GM23338 (cell line): Measurements from ENCODE around the gene LIPM. TPM values are rescaled to one million over a fixed set of nuclear protein-coding genes. Genes with fewer than 3 reads are reported as not detected.

Experiments
- ATAC-seq: fragments of 200-7000 bp; cut with Tn5 transposase; 3 replicates; pipeline ENCODE4 v1.9.1; 2020
- DNase-seq: peaks from one replicate; pipeline ENCODE4 v3.0.0-alpha.2; 2015; ENCODE audit warnings: low spot score
- H2AFZ ChIP-seq: fragments of 200-600 bp; sonication (generic); 2 replicates; pipeline ENCODE4 v1.8.0; 2016; ENCODE audit warnings: antibody characterized with exemption, mild to moderate bottlenecking, moderate library complexity
- H3F3A ChIP-seq: fragments of 200-600 bp; sonication (generic); replicated peaks from 2 replicates; pipeline ENCODE4 v1.8.0; 2017; ENCODE audit warnings: antibody characterized with exemption, mixed run types, low read depth
- H3K27ac ChIP-seq: fragments of 200-600 bp; sonication (generic); 2 replicates; pipeline ENCODE4 v1.6.1; 2016; ENCODE audit warnings: low read depth
- H3K27me3 ChIP-seq: fragments of 200-600 bp; sonication (generic); 2 replicates; pipeline ENCODE4 v1.8.0; 2016; ENCODE audit warnings: mild to moderate bottlenecking, mixed run types, moderate library complexity; ENCODE audit not compliant: insufficient read depth
- H3K36me3 ChIP-seq: fragments of 200-600 bp; sonication (generic); 2 replicates; pipeline ENCODE4 v1.8.0; 2016; ENCODE audit warnings: mild to moderate bottlenecking; ENCODE audit not compliant: insufficient read depth
- H3K4me1 ChIP-seq: fragments of 200-600 bp; sonication (generic); 2 replicates; pipeline ENCODE4 v1.8.0; 2016; ENCODE audit warnings: mild to moderate bottlenecking, moderate library complexity; ENCODE audit not compliant: insufficient read depth
- H3K4me2 ChIP-seq: fragments of 200-600 bp; sonication (generic); 2 replicates; pipeline ENCODE4 v1.7.1; 2017; ENCODE audit warnings: mixed run types
- H3K4me3 ChIP-seq: fragments of 200-600 bp; sonication (generic); 2 replicates; pipeline ENCODE4 v1.6.1; 2016; ENCODE audit warnings: mixed run types
- H3K79me2 ChIP-seq: fragments of 200-600 bp; sonication (generic); replicated peaks from 2 replicates; pipeline ENCODE4 v1.8.0; 2017; ENCODE audit warnings: mild to moderate bottlenecking; ENCODE audit not compliant: insufficient read depth
- H3K9me2 ChIP-seq: fragments of 200-600 bp; sonication (generic); 2 replicates; pipeline ENCODE4 v1.8.0; 2017; ENCODE audit not compliant: insufficient read depth
- H4K20me1 ChIP-seq: fragments of 200-600 bp; sonication (generic); replicated peaks from 2 replicates; pipeline ENCODE4 v1.8.0; 2017; ENCODE audit warnings: mild to moderate bottlenecking; ENCODE audit not compliant: insufficient read depth
- H3K27ac Mint-ChIP-seq: 2 replicates; pipeline ENCODE4 v1.8.0; 2020; ENCODE audit warnings: inconsistent platforms, mild to moderate bottlenecking, moderate library complexity, mixed read lengths
- H3K27me3 Mint-ChIP-seq: 3 replicates; pipeline ENCODE4 v1.8.0; 2022; ENCODE audit warnings: low read depth, mild to moderate bottlenecking, moderate library complexity, mixed read lengths, inconsistent platforms; ENCODE audit not compliant: insufficient read depth, poor library complexity
- H3K36me3 Mint-ChIP-seq: 3 replicates; pipeline ENCODE4 v1.8.0; 2021; ENCODE audit warnings: low read depth, mild to moderate bottlenecking, inconsistent platforms, moderate library complexity, mixed read lengths
- H3K4me1 Mint-ChIP-seq: 3 replicates; pipeline ENCODE4 v1.8.0; 2020; ENCODE audit warnings: mild to moderate bottlenecking, inconsistent platforms, mixed read lengths
- H3K4me3 Mint-ChIP-seq: 3 replicates; pipeline ENCODE4 v1.8.0; 2021; ENCODE audit warnings: moderate library complexity, mild to moderate bottlenecking, inconsistent platforms, mixed read lengths
- H3K9me3 Mint-ChIP-seq: 3 replicates; pipeline ENCODE4 v1.8.0; 2020; ENCODE audit warnings: moderate library complexity, mild to moderate bottlenecking, inconsistent platforms, mixed read lengths
- CREB1 ChIP-seq: fragments of 250-450 bp; sonication (Bioruptor Pico); IDR thresholded peaks from 2 replicates; pipeline ENCODE4 v1.5.0; 2020; ENCODE audit warnings: low read depth, mild to moderate bottlenecking, moderate library complexity
- EZH2 ChIP-seq: fragments of 200-600 bp; sonication (generic); IDR thresholded peaks from one replicate; pipeline ENCODE4 v1.8.0; 2017; ENCODE audit warnings: antibody characterized with exemption, mild to moderate bottlenecking, low read depth; ENCODE audit not compliant: unreplicated experiment
- EZH2phosphoT487 ChIP-seq: fragments of 200-600 bp; sonication (generic); IDR thresholded peaks from one replicate; pipeline ENCODE4 v1.8.1; 2018; ENCODE audit warnings: antibody characterized with exemption; ENCODE audit not compliant: unreplicated experiment
- JUNB ChIP-seq: IDR thresholded peaks from one replicate; pipeline ENCODE4 v1.6.1; 2016; ENCODE audit warnings: antibody characterized with exemption; ENCODE audit not compliant: unreplicated experiment
- NANOG ChIP-seq: IDR thresholded peaks from 2 replicates; pipeline ENCODE4 v1.6.1; 2016; ENCODE audit warnings: antibody characterized with exemption, borderline replicate concordance
- POLR2AphosphoS5 ChIP-seq: IDR thresholded peaks from 2 replicates; pipeline ENCODE4 v1.6.1; 2016; ENCODE audit warnings: antibody characterized with exemption, low read depth
- STAT1 ChIP-seq: IDR thresholded peaks from one replicate; pipeline ENCODE4 v1.6.1; 2016; ENCODE audit warnings: antibody characterized with exemption; ENCODE audit not compliant: unreplicated experiment
- ZNF114 ChIP-seq: fragments of 250-450 bp; sonication (Bioruptor Pico); IDR thresholded peaks from 2 replicates; pipeline ENCODE4 v1.5.0; 2020; ENCODE audit warnings: mild to moderate bottlenecking, moderate library complexity
- ZNF331 ChIP-seq: fragments of 250-450 bp; sonication (Bioruptor Pico); IDR thresholded peaks from 2 replicates; pipeline ENCODE4 v1.5.0; 2020; ENCODE audit warnings: low read depth, mild to moderate bottlenecking, moderate library complexity
- polyA plus RNA-seq: library from polyadenylated mRNA; unstranded; fragments of >200 nt; fragmentation: Nextera tagmentation; extraction: Ambion mirVana; gene quantifications from 2 replicates; pipeline ENCODE4 v1.2.1, GENCODE V29; 2016
- total RNA-seq: library from RNA; depleted of rRNA; stranded (reverse); fragments of >200 nt; shearing (Covaris generic); gene quantifications from 2 replicates; pipeline ENCODE4 v1.2.3, GENCODE V29; 2014
- TF ChIP-seq, protein P1 (sequence below): fragments of 250-450 bp; sonication (Bioruptor Pico); IDR thresholded peaks from 2 replicates; pipeline ENCODE4 v1.5.0; 2020; ENCODE audit warnings: mild to moderate bottlenecking, moderate library complexity
- TF ChIP-seq, protein P2 (sequence below): IDR thresholded peaks from 2 replicates; pipeline ENCODE4 v1.6.1; 2016; ENCODE audit warnings: antibody characterized with exemption
- TF ChIP-seq, protein P3 (sequence below), 2 experiments: fragments of 200-600 bp in 1 of 2; sonication (generic) in 1 of 2; conservative IDR thresholded peaks; 2 replicates each; pipeline versions ENCODE4 v1.5.1 to v1.6.1; 2016 to 2017; ENCODE audit warnings: antibody characterized with exemption in 2 of 2, low read depth in 2 of 2, mild to moderate bottlenecking in 2 of 2, moderate library complexity in 1 of 2
- TF ChIP-seq, protein P4 (sequence below): IDR thresholded peaks from one replicate; pipeline ENCODE4 v1.6.1; 2018; ENCODE audit warnings: antibody characterized with exemption; ENCODE audit not compliant: unreplicated experiment

Gene LIPM
- total and polyA plus RNA-seq, 2 experiments from 2014 or later: not detected

DNA sequence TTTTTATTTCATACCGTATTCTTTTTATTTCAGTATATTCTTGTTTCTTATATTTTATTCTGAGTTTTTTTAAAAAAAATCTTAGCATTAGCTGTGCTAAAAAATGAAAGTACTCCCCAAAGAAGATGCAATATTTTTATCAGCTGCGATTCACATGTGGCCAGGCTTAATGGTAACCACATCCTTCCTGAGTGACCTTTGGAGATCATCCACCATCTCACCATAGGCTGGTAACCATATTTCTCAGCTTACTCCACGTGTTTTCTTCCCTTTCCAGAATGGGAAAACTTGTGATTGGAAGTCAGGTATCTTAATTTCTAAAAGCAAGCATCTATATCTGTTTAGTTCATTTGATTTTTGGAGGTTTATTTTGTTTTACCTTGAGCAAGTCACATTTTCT lies 18.8 kb upstream of the LIPM start:
- no peaks in the 10 kb centered on the region for H3K36me3 Mint-ChIP-seq
- H3K79me2 ChIP-seq: no peaks in the 10 kb centered on the region
- no peaks in the 10 kb centered on the region for H3K27me3 ChIP-seq
- H3K36me3 ChIP-seq: no peaks in the 10 kb centered on the region
- no peak overlapping the region for H3K27ac Mint-ChIP-seq
- no peaks in the 10 kb centered on the region for H3K27me3 Mint-ChIP-seq
- H3F3A ChIP-seq: no peaks in the 10 kb centered on the region
- no peak for TF ChIP-seq ZNF331 (CRISPR knock-in tag)
- TF ChIP-seq, protein P1, sequence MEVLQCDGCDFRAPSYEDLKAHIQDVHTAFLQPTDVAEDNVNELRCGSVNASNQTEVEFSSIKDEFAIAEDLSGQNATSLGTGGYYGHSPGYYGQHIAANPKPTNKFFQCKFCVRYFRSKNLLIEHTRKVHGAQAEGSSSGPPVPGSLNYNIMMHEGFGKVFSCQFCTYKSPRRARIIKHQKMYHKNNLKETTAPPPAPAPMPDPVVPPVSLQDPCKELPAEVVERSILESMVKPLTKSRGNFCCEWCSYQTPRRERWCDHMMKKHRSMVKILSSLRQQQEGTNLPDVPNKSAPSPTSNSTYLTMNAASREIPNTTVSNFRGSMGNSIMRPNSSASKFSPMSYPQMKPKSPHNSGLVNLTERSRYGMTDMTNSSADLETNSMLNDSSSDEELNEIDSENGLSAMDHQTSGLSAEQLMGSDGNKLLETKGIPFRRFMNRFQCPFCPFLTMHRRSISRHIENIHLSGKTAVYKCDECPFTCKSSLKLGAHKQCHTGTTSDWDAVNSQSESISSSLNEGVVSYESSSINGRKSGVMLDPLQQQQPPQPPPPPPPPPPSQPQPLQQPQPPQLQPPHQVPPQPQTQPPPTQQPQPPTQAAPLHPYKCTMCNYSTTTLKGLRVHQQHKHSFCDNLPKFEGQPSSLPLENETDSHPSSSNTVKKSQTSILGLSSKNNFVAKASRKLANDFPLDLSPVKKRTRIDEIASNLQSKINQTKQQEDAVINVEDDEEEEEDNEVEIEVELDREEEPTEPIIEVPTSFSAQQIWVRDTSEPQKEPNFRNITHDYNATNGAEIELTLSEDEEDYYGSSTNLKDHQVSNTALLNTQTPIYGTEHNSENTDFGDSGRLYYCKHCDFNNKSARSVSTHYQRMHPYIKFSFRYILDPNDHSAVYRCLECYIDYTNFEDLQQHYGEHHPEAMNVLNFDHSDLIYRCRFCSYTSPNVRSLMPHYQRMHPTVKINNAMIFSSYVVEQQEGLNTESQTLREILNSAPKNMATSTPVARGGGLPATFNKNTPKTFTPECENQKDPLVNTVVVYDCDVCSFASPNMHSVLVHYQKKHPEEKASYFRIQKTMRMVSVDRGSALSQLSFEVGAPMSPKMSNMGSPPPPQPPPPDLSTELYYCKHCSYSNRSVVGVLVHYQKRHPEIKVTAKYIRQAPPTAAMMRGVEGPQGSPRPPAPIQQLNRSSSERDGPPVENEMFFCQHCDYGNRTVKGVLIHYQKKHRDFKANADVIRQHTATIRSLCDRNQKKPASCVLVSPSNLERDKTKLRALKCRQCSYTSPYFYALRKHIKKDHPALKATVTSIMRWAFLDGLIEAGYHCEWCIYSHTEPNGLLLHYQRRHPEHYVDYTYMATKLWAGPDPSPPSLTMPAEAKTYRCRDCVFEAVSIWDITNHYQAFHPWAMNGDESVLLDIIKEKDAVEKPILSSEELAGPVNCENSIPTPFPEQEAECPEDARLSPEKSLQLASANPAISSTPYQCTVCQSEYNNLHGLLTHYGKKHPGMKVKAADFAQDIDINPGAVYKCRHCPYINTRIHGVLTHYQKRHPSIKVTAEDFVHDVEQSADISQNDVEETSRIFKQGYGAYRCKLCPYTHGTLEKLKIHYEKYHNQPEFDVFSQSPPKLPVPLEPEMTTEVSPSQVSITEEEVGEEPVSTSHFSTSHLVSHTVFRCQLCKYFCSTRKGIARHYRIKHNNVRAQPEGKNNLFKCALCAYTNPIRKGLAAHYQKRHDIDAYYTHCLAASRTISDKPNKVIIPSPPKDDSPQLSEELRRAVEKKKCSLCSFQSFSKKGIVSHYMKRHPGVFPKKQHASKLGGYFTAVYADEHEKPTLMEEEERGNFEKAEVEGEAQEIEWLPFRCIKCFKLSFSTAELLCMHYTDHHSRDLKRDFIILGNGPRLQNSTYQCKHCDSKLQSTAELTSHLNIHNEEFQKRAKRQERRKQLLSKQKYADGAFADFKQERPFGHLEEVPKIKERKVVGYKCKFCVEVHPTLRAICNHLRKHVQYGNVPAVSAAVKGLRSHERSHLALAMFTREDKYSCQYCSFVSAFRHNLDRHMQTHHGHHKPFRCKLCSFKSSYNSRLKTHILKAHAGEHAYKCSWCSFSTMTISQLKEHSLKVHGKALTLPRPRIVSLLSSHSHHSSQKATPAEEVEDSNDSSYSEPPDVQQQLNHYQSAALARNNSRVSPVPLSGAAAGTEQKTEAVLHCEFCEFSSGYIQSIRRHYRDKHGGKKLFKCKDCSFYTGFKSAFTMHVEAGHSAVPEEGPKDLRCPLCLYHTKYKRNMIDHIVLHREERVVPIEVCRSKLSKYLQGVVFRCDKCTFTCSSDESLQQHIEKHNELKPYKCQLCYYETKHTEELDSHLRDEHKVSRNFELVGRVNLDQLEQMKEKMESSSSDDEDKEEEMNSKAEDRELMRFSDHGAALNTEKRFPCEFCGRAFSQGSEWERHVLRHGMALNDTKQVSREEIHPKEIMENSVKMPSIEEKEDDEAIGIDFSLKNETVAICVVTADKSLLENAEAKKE (CRISPR knock-in tag): no peak
- TF ChIP-seq, protein P2, sequence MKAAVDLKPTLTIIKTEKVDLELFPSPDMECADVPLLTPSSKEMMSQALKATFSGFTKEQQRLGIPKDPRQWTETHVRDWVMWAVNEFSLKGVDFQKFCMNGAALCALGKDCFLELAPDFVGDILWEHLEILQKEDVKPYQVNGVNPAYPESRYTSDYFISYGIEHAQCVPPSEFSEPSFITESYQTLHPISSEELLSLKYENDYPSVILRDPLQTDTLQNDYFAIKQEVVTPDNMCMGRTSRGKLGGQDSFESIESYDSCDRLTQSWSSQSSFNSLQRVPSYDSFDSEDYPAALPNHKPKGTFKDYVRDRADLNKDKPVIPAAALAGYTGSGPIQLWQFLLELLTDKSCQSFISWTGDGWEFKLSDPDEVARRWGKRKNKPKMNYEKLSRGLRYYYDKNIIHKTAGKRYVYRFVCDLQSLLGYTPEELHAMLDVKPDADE: no peak
- no peak for TF ChIP-seq STAT1
- no peak for TF ChIP-seq CREB1
- TF ChIP-seq NANOG: no peak
- no peak for TF ChIP-seq JUNB
- no peak for TF ChIP-seq ZNF114 (CRISPR knock-in tag)
- TF ChIP-seq, protein P3, sequence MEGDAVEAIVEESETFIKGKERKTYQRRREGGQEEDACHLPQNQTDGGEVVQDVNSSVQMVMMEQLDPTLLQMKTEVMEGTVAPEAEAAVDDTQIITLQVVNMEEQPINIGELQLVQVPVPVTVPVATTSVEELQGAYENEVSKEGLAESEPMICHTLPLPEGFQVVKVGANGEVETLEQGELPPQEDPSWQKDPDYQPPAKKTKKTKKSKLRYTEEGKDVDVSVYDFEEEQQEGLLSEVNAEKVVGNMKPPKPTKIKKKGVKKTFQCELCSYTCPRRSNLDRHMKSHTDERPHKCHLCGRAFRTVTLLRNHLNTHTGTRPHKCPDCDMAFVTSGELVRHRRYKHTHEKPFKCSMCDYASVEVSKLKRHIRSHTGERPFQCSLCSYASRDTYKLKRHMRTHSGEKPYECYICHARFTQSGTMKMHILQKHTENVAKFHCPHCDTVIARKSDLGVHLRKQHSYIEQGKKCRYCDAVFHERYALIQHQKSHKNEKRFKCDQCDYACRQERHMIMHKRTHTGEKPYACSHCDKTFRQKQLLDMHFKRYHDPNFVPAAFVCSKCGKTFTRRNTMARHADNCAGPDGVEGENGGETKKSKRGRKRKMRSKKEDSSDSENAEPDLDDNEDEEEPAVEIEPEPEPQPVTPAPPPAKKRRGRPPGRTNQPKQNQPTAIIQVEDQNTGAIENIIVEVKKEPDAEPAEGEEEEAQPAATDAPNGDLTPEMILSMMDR (conservative IDR thresholded peaks at IDR 0.05; ENCODE audit: low read depth in 2 of 2): no peak
- no peak for TF ChIP-seq EZH2phosphoT487
- TF ChIP-seq EZH2: no peak
- TF ChIP-seq, protein P4, sequence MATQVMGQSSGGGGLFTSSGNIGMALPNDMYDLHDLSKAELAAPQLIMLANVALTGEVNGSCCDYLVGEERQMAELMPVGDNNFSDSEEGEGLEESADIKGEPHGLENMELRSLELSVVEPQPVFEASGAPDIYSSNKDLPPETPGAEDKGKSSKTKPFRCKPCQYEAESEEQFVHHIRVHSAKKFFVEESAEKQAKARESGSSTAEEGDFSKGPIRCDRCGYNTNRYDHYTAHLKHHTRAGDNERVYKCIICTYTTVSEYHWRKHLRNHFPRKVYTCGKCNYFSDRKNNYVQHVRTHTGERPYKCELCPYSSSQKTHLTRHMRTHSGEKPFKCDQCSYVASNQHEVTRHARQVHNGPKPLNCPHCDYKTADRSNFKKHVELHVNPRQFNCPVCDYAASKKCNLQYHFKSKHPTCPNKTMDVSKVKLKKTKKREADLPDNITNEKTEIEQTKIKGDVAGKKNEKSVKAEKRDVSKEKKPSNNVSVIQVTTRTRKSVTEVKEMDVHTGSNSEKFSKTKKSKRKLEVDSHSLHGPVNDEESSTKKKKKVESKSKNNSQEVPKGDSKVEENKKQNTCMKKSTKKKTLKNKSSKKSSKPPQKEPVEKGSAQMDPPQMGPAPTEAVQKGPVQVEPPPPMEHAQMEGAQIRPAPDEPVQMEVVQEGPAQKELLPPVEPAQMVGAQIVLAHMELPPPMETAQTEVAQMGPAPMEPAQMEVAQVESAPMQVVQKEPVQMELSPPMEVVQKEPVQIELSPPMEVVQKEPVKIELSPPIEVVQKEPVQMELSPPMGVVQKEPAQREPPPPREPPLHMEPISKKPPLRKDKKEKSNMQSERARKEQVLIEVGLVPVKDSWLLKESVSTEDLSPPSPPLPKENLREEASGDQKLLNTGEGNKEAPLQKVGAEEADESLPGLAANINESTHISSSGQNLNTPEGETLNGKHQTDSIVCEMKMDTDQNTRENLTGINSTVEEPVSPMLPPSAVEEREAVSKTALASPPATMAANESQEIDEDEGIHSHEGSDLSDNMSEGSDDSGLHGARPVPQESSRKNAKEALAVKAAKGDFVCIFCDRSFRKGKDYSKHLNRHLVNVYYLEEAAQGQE: no peak
- no peak for TF ChIP-seq POLR2AphosphoS5
- no peak overlapping the region for H3K4me3 ChIP-seq
- ATAC-seq (no peak), DNase-seq (no peak)
- H3K4me1 ChIP-seq: no peaks in the 10 kb centered on the region
- no peak overlapping the region for H3K4me3 Mint-ChIP-seq
- no peak overlapping the region for H3K4me2 ChIP-seq
- no peaks in the 10 kb centered on the region for H3K9me3 Mint-ChIP-seq
- no peak overlapping the region for H3K27ac ChIP-seq
- H2AFZ ChIP-seq: no peak overlapping the region
- H3K4me1 Mint-ChIP-seq: peaks cover 4% of the 10 kb centered on the region; the same call in 1 of the 3 replicates
- no peaks in the 10 kb centered on the region for H4K20me1 ChIP-seq
- no peaks in the 10 kb centered on the region for H3K9me2 ChIP-seq
